GM13976 (cell line): Measurements from ENCODE around the gene CNOT3.
"Not testable (repeated sequence)": the region's sequence is repeated elsewhere in the genome, so short reads cannot be mapped to it uniquely, and the experiment has no call there.

ENCODE experiments used
- DNase-seq: peaks from one replicate; pipeline ENCODE4 v3.0.0; 2012; ENCODE audit warnings: low spot score
- CTCF ChIP-seq: IDR thresholded peaks from 2 replicates; pipeline ENCODE4 v1.5.1; 2012; ENCODE audit warnings: borderline replicate concordance, mild to moderate bottlenecking; ENCODE audit not compliant: insufficient read depth; ENCODE audit errors: extremely low read depth, missing control alignments, control extremely low read depth
- in situ Hi-C: fragments of 300-500 bp; cut with MboI; formaldehyde crosslinking; loops from one replicate; pipeline ENCODE4 v1.12.0; 2022; ENCODE audit warnings: low sequenced_read_pairs, mixed read lengths, inconsistent platforms; ENCODE audit not compliant: unreplicated experiment

The CNOT3 gene

GRCh38 chr19:54162241-54162805, 24.8 kb downstream of the CNOT3 start:
- TF ChIP-seq CTCF = no peak
- peak; percentile 88 for DNase-seq
- in situ Hi-C loops = loop anchor here (10.0 kb wide), 1 partner anchor 72 kb away; no protein-coding TSS in a partner anchor

- in situ Hi-C loops = loop anchor here (10.0 kb wide), 1 partner anchor 72 kb away; no protein-coding TSS in a partner anchor
- DNase-seq = no peak
- no peak for TF ChIP-seq CTCF
Observed at GRCh38 chr19:54162884-54163283, 25.3 kb downstream of the CNOT3 start.

- in situ Hi-C loops = loop anchor here (10.0 kb wide), 1 partner anchor 70 kb away; no protein-coding TSS in a partner anchor
- no peak for TF ChIP-seq CTCF
- DNase-seq = peak; percentile 74
Observed at GRCh38 chr19:54164369-54165068, 27.0 kb downstream of the CNOT3 start.

GRCh38 chr19:54165222-54165621, 27.7 kb downstream of the CNOT3 start:
- no peak for TF ChIP-seq CTCF
- in situ Hi-C loops = loop anchor here (10.0 kb wide), 1 partner anchor 70 kb away; no protein-coding TSS in a partner anchor
- no peak for DNase-seq

GRCh38 chr19:54168174-54168917, 30.8 kb downstream of the CNOT3 start:
- peak; percentile 93 for DNase-seq
- TF ChIP-seq CTCF = peak; percentile 90
- in situ Hi-C loops = loop anchor here (10.0 kb wide), 1 partner anchor 66 kb away; no protein-coding TSS in a partner anchor

- in situ Hi-C loops = loop anchor here (10.0 kb wide), 1 partner anchor 66 kb away; no protein-coding TSS in a partner anchor
- no peak for DNase-seq
- no peak for TF ChIP-seq CTCF
Observed at GRCh38 chr19:54169149-54169740, 31.7 kb downstream of the CNOT3 start.

- in situ Hi-C loops, DNase-seq: not testable (repeated sequence)
Observed at GRCh38 chr19:54171736-54172431, 34.3 kb downstream of the CNOT3 start.
